ENCODE results near the gene KIT.

GRCh38 chr4:54714631-54715030, 56.9 kb downstream of the KIT start:
- TF ChIP-seq CTCF (optimal IDR thresholded peaks at IDR 0.05 in 1 of 3, IDR thresholded peaks at IDR 0.05 in 1 of 3, conservative IDR thresholded peaks at IDR 0.05 in 1 of 3; ENCODE audit: extremely low read depth in 1 of 3, insufficient read depth in 2 of 3, low read length in 3 of 3), result no peak
- TF ChIP-seq EZH2 (IDR thresholded peaks at IDR 0.05; ENCODE audit: low read length), result no peak

Measured in keratinocyte (primary cell).